Limb (tissue), 2 donors: ENCODE measurements around the gene ASPRV1.
"Not testable (repeated sequence)": the region's sequence is repeated elsewhere in the genome, so short reads cannot be mapped to it uniquely, and the experiment has no call there.

ENCODE experiments used
- DNase-seq, 2 donors: peaks; one replicate each; pipeline ENCODE4 v3.0.0-alpha.2; 2016; ENCODE audit errors: extremely low spot score in 2 of 2

ASPRV1 gene

DNA sequence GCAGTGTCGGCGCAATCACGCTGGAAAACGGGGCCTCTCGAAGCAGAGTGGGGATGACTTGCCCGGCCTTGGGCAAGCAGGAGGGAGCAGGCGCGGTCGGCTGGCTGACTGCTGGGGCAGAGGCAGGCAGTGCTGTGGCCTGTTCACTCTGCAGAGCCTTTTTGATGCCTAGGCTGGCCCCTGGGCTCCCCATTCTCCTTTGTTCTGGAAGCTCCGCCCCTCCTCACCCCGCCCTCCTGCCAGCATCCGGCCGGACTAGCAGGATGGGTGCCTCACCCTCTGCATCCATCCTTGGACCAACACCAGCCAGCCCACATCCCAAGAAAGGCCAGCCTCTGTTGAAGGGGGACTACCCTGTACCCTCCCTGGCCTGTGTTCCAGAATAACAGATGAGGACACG lies at the start of gene ASPRV1:
Gene ASPRV1, minus strand, starts transcription at position 136 of the 400 bp plus-strand sequence. CDS start 195 bp downstream, outside the sequence.
- no peak for DNase-seq

DNA sequence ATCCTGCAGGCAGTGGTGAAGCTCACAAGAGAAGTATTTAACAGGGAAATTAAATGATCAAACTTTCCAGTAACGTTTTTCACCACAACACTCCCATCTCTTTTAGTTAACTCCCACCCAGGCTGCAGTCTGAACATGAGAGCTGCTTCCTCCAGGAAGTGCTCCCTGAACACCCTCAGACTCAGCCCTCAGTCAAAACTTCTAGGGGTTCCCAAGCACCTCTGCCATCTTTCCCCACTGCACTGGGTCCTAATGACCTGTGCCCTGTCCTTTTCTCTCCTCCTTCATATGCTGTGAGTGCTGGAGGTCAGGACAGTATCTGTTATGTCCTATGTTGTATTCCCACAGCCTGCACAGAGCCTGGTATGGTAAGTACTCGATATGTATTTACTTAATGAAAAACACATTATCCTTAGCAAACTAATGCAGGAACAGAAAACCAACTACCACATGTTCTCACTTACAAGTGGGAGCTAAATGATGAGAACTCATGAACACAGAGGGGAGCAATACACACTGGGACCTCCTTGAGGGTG lies 49.2 kb upstream of the ASPRV1 start:
- DNase-seq = no peak

DNA sequence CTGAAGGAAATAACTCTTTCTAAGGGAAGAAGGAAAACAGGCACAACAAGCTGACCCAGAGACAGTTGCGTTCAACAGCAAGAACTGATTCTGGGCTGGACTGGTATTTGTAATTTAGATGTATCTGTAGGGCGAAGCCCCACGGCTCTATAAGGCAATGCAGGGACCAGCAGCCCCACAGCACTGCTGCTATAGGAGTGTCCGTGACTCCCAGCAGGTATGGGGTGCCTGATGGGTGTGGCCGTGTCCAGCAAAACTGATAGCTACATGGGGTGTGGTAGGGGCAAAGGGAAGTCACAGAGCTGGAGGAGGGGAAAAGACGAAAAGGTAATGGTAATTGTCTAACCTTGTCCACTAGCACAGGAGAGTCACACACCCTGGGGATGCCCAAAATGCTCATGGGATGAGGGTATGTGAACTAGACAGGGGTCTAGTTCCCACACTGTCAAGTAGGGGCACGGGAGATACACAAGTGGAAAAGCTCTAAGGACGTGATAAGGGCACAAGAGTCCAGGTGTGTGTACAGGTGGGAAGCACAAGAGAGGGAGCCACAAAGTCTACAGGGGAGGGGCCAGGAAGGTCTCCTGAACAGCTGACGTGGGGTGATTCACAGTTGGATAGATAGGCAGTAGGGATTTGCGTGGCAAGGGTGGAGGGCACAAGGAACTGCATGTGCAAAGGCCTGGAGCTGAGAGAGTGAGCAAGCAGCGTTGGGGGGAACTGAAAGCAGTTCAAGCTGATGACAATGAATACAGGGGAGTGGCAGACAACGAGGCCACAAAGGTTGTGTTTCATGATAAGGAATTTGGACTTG lies 48.5 kb upstream of the ASPRV1 start:
- no peak for DNase-seq

DNA sequence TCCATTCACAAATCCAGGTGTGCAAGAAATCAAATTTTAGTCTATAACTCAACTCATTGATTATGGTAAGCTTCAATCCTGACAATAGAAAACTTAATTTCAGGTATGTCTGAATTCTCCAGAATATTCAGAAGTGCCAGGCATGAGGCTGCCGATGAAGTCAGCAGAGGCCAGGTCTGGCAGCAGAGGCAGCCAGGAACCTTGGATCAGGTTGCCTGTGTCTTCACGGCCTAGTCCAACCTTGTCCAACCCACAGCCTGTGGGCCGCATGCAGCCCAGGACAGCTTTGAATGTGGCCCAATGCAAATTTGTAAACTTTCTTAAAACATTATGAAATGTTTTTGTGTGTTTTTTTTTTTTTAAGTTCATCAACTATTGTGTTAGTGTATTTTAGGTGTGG lies 46.9 kb upstream of the ASPRV1 start:
- DNase-seq = no peak

DNA sequence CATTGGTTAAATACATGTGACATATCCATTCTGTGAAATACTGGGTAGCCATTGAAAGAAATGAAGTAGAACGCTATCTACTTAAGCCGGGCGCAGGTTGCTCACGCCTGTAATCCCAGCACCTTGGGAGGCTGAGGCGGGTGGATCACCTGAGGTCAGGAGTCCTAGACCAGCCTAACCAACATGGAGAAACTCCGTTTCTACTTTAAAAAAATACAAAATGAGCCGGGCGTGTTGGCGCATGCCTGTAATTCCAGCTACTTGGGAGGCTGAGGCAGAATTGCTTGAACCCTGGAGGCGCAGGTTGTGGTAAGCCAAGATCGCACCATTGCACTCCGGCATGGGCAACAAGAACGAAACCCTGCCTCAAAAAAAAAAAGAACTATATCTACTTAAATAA lies 45.7 kb upstream of the ASPRV1 start:
- no peak for DNase-seq

DNA sequence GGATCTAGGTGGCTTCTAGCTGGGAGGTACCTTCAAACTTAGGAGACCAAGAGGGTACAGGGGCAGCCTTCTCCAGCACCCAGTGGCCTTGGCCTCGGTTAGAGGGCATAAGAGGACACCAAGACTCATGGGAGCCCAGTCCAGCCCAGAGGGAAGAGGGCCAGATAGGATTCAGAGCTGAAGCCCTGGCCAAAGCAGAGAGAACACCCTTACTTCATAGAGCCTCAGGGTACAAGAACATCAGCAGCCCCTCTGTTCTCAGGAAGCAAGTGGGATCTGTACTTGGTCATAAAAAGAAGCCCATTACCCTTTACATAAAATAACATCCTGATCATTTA lies 45.0 kb upstream of the ASPRV1 start:
- DNase-seq = no peak

DNA sequence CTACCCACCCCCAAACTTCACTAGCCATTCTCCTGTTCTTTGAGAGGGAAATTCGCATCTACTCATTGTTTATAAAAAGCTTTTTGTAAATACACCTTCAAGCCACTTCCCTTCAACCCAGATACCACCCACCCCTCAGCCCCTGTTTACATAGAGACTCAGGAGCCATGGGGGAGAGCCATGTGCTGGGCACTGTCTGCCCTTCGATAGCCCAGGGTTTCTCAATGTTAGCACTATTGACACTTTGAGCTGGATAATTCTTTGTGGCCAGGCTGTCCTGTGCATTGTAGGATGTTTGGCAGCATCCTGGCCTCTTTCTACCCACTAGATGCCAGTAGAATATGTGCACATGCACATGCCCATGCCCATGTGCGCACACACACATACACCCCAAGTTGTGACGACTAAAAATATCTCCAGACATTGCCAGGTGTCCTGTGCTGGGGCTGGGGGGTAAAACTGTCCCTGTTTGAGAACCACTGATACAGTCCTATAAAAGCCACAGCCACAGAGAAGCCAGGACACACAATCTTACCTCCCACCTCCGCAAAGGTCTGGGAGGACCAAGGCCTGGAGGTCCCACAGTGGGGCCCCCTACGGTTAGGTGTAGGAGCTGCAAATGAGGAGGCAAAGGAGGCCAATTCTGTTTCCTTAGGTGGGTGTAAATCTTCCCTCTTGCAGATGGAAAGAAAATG lies 44.5 kb upstream of the ASPRV1 start:
- no peak for DNase-seq

DNA sequence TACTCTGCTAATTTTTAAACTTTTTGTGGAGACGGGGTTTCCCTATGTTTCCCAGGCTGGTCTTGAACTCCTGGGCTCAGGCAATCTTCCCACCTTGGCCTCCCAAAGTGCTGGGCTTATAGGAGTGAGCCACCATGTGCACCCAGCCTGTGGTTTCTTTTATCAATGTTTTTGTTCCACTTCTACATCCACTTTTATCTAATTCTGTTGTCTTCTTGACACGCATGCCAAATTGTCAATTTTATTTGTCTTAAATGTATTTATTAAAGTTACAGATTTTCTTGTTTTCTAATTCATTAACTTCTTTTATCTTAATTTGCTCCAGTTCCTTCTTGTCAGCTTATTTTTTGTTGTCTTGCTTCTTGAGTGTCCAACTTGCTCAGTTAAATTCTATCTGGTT lies 43.8 kb upstream of the ASPRV1 start:
- DNase-seq = no peak

DNA sequence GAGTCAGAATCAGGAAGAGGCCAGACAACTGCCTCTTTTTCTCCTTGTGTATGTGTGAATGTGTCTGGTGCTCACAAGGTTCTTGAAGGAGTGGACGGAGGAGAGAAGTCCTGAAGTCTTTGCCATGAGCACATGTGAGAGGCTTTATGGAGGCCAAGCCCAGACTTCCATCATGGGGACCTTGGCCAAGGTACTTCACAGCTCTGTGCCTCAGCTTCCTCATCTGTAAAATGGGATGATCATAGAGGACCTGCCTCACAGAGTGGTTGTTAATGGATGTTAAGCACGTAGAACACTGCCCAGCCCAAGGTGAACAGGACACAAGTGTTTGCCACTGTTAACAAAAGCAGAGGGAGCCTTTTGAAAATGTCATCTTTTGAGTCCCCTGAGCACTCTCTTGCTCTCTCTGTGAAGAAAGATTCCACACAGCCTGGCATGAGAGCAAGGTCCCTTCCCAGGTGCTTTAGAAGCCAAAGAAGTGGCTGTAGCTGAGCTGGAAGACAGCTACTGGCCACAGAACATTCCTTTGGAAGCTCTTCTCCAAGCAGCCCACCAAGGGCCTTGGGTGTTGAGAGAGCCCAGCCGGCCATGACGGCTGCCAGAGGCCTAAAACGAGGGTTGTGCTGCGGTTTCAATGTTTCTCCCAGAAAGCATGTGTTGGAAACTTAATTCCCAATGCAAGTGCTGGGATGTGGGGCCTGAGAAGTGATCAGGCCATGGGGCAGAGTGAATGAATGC lies 41.8 kb upstream of the ASPRV1 start:
- no peak for DNase-seq

DNA sequence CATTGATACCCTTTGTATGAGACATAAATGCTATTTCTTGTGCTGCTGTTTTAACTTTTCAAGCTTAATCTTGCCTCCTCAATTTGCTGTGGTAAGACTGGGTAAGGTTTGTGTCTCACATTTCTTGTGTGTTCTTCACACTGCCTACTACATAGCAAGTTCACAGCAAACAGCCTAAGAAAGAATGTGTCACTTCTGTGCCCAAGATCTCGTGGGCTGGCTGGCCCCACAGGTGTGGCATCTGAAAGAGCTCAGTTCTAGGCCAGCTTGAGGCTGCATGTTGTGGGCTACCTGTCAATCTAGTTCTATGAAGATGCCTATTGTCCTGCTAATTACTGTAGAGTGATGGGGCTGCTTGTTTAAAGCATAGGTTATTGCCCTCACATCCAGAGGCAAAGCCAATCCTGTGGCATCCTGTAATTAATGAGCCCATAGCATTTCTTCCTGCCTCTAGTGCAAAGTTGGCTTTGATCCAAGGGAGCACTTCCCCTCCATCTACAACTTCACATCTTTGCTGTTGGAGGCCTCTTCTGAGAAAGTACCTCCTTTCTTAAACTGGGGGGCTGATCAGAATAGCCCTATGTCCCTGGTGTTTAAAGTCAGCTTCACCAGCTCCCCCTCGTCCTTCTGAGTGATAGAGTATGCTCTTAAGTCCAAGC lies 40.9 kb upstream of the ASPRV1 start:
- DNase-seq = no peak

DNA sequence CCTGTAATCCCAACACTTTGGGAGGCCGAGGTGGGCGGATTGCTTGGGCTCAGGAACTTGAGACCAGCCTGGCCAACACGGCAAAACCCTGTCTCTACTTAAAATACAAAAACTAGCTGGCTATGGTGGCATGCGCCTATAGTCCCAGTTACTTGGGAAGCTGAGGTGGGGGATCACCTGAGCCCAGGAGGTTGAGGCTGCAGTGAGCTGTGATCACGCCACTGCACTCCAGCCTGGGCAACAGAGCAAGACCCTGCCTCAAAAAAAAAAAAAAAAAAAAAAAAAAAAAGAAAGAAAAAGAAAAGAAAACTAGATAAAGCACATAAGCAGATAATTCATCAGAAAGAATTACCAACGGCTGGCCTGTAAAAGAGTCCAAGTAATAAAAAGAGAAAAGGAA lies 39.1 kb upstream of the ASPRV1 start:
- DNase-seq = not testable (repeated sequence)

DNA sequence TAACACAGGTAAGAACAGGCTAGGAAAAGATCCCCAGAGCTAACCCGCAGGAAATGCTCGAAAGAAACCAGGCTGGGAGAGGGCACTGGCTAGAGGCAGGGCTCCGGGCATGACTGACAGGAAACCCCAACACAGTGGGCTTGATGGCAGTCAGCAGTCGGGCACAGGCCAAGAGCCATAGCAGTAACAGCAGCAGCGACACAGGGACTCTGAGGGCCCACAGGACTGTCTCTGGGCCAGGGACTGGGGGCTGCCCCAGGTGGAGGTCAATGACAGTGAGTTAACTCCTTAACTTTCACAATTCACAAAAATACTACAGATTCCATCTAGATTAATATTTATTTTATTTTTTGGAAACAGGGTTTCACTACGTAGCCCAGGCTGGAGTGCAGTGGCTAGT lies 37.3 kb upstream of the ASPRV1 start:
- no peak for DNase-seq

DNA sequence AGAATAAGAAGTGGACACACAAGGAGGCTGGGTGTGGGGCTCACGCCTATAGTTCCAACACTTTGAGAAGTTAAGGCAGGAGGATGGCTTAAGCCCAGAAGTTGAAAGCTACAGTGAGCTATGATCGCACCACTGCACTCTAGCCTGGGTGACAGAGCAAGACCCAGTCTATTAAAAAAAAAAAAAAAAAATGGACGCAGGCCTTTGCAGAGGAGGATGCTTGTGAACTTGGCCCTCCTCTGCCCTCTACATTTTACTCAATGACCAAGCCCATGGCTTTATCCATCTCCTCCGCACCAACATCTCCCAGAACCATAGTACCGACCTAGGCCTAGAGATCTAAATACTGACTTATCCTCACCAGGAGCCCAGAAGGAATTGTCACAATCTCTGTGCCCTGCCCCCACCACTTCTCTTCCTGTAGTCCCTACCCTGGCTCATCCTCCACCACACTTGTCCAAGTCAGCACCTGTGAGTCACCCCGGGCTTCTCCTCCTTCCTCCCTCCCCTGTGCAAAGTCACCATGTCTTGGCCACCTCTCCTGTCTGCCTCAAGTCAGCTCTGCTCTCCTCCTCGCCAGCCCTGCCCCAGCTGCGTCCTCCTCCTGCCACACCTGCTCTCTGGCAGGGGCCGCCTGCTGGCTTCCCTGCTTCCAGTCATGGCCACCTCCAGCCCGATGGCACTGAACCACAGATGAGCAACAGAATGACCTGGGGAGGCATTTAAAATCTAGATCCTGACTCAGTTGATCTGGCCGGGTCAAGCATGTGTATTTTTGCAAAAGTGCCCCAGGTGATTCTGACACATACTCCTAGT lies 35.8 kb upstream of the ASPRV1 start:
- no peak for DNase-seq

DNA sequence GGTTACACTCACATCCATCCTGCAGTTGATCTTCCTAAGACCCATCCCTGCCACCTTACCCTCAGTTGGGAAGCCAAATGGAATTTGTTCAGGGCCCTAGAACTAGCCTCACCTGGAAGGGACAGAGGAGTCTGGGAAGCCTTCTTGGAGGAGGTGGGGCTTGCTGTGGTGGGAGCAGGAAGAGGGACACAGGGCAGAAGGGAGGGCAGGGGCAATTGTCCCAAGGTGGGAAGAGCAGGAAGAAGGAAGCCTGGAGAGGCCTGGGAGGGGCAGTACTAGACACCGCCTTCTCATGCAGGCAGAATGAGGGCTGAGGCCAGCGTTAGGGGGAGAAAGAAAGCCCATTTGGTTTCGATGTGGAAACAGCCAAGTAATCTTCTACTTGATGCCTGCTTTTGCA lies 34.1 kb upstream of the ASPRV1 start:
- no peak for DNase-seq

DNA sequence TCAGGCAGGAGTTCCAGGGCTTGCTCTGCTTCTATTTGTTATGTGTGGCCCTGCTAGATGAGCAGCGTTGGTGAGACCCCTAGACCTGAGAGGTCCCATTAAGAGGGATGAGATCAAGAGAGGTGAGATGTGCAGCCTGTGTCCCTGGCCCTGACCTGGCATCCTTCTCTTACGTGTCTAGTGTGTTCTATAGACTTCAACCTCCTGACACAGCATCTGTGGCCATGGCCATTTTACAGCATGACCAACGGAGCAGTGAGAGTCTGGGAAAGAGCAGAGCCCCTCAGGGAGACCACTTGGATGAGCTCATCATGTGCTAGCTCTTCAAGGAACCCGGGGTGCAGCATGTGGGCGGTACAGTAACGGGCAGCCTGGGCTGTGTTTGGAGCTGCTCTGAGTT lies 32.7 kb upstream of the ASPRV1 start:
- no peak for DNase-seq

DNA sequence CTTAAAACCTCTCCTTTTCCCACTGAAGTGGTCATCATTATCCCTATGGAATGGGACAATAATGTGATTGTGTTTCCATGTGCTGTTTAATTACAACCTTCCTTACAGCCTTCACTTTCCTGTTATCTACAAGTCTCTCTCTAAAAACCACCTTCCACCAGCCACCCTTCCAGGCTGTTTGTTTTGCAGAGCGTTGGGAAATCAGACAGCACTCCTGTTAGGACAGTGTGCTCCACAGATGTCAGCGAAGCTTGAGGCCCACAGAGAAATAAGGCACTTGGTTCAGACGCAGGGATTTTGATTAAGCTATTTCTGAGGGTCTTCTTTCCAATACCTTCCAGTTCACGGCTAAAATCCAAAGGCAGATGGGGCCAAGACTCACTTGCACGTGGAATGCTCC lies 32.3 kb upstream of the ASPRV1 start:
- DNase-seq = no peak

DNA sequence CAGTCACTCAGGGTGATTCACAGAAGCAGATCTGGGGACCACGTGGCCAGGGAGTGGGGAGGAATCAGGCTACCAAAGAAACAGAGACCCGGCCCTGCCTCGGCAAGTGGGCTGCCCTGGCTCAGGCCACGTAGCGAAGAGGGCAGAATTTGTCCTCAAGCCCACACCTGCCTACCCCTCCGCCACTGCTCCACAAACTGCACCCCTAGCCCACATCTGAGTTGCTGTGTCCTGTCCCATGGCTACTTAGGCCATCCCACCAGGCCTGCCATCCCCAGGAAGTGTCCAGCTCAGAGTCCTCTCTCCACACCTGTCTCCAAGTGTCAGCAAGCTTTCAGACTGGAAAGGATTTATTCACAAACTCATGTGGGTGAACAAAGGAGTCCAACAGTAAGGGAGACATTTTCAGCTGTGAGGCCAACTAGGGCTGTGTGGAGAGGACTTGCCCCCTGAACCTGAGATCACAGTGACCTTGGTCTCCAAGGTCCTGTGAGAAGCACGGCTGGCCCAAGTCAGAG lies 31.7 kb upstream of the ASPRV1 start:
- no peak for DNase-seq

DNA sequence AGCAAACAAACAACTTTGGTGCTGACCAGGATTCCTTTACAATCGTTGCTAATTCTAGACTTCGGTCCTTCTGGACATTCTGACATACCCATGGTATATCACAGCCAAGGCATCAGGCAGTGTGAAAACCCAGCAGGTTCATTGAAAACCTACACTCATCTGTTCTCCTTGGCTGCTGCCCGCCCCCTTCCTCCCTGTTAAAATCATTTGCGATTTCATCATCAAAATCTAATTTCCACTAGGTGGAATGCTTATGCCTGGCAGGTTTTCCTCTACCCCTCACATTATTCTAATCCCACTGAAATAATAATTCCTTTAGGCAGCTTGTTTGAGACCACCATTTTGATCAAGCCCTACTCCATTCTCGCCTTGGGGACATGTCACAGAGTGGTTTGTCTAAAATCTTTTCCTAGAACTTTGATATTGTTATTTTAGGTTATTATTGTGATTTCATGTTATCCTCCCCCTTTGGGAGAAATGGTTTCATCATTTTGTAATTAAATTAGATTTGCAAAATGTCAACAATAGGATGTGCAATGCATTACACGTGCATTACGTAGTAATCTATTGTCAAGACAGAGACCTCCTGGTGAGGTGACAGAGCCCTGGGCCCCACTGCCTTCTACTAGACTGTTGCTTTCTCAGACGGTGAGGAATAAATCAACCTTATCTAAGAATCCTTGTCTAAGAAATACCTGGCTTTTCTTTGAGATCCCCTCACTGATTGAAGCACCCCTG lies 31.0 kb upstream of the ASPRV1 start:
- no peak for DNase-seq

DNA sequence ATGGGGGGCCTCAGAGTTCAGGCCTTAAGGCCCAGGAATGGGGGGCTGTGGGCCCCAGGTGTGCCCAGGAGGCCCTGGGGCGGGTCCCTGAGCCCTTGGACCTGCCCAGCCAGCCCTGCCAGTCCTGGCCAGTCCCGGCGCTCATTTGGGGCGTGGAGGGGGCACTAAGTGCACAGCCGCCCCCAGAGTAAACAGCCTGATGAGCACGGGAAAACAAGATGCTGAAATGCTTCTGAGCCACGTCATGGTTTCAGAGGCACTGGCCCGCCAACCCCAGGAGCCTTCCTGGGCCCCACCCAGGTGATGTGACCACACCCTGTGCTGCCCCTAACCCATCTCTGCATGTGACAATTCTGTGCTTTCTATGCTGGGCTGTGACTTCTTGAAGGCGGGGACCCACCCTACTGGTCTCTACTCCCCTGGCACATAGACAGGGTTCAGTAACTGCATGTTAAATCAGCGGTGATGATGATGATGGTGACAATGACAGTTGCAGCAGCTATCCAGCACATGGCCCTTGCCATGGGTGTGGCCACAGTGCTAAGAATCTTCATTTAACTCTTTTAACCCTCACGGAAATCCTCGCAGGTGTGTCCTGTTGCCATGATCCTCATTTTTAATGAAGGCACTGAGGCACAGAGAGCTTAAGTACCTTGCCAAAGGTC lies 28.1 kb upstream of the ASPRV1 start:
- DNase-seq = no peak
